Suprapubic skin (tissue), 4 donors: ENCODE measurements around the gene CLDN2.

ENCODE experiments used
- EP300 ChIP-seq: sonication (generic); formaldehyde crosslinking; IDR thresholded peaks from one replicate; pipeline ENCODE4 v1.6.1; 2017; ENCODE audit warnings: antibody characterized with exemption
- POLR2A ChIP-seq, 2 donors: fragments of 450-650 bp; IDR thresholded peaks; one replicate each; pipeline ENCODE4 v1.6.1; 2017; ENCODE audit warnings: antibody characterized with exemption in 2 of 2, mild to moderate bottlenecking in 2 of 2, moderate library complexity in 2 of 2
- POLR2AphosphoS5 ChIP-seq, 3 donors: sonication (generic); formaldehyde crosslinking; IDR thresholded peaks; one replicate each; pipeline ENCODE4 v1.6.1; 2017; ENCODE audit warnings: antibody characterized with exemption in 3 of 3
- TF ChIP-seq, protein P1 (sequence below), 2 donors: fragments of 200-600 bp in 1 of 2; fragments of 450-650 bp in 1 of 2; sonication (generic) in 1 of 2; IDR thresholded peaks; one replicate each; pipeline ENCODE4 v1.5.1; 2016 to 2019; ENCODE audit warnings: antibody characterized with exemption in 2 of 2, mild to moderate bottlenecking in 1 of 2, moderate library complexity in 1 of 2

DNA sequence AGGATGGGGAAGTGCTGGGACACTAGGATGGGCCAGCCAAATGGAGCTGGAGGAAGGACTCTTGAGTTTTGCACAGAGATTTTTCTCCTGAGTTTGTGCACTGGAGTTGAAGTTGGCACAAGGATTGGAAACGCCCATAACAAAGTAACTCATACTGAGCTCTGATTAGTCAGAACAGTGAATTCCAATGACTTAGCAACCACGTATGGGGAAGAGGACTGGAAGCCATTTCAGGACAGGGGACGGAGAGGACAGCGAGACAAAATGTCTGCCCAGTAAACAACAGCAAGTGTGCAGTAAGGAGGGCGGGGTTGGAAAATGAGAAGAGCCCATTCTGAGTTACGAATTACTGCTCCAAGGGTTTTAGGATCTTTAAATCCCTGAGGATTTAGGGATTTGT lies 22.9 kb upstream of the CLDN2 start:
- TF ChIP-seq, protein P1, sequence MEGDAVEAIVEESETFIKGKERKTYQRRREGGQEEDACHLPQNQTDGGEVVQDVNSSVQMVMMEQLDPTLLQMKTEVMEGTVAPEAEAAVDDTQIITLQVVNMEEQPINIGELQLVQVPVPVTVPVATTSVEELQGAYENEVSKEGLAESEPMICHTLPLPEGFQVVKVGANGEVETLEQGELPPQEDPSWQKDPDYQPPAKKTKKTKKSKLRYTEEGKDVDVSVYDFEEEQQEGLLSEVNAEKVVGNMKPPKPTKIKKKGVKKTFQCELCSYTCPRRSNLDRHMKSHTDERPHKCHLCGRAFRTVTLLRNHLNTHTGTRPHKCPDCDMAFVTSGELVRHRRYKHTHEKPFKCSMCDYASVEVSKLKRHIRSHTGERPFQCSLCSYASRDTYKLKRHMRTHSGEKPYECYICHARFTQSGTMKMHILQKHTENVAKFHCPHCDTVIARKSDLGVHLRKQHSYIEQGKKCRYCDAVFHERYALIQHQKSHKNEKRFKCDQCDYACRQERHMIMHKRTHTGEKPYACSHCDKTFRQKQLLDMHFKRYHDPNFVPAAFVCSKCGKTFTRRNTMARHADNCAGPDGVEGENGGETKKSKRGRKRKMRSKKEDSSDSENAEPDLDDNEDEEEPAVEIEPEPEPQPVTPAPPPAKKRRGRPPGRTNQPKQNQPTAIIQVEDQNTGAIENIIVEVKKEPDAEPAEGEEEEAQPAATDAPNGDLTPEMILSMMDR (IDR thresholded peaks at IDR 0.05) = no peak
- TF ChIP-seq POLR2A (IDR thresholded peaks at IDR 0.05) (no peak), POLR2AphosphoS5 (IDR thresholded peaks at IDR 0.05) (no peak), EP300 (no peak)
